ENCODE measurements around the gene GNG4.
"Not testable (repeated sequence)": the region's sequence is repeated elsewhere in the genome, so short reads cannot be mapped to it uniquely, and the experiment has no call there.

GNG4 gene

DNA sequence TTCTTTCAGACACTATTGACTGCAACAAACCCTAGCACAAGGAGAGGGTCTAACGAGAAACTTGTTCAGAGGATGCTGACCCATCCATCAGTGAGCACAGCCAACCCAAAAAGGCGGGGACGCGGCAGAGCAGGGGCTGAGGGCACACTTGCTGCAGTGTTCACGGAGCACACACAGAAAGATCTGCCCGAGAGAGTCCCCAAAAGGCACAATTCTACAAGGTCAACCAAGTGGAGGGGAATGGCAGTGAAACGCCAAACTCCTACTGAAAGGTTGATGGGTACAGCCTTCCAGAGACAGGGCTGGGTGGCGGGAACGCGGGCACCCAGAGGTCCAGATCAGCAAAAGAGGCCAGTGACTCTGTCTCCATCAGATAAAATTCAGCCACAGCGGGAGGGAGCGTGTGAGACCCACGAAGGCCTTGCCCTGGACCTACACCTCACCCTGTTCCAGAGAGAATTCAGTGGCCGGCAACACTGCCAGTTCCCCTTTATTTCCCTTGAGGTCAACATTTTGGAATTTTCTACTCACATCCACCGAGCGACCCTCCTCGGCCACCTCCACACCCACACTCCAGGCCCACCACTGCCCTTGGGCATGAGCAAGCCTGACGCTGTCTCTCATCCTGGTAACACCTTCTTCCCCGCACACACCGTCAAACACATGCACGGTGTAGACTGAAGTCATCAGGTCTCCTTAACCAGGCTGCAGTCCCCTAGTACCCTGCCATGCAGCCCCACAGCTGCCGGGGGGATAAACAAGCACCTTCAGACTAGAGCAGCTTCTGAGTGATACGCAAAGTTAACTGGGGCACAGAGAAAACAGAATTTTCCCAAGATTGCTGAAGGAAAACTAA is 5.5 kb downstream of the GNG4 start:
- DNase-seq (ENCODE audit: insufficient read length, low spot score), result no peak
- FAIRE-seq, result no peak
- no peak for TF ChIP-seq POLR2A (IDR thresholded peaks at IDR 0.05; ENCODE audit: low read depth, low read length)

- FAIRE-seq, result no peak
These were observed 6.6 kb downstream of the GNG4 start for GRCh38 chr1:235642943-235643371.

GRCh38 chr1:235642011-235642942 is 7.3 kb downstream of the GNG4 start:
- FAIRE-seq (no peak), DNase-seq (ENCODE audit: insufficient read length, low spot score) (peak; percentile 78)
- no peak for TF ChIP-seq POLR2A (IDR thresholded peaks at IDR 0.05; ENCODE audit: low read depth, low read length)

More at GRCh38 chr1:235642943-235643371, 6.6 kb downstream of the GNG4 start:
- no peak for DNase-seq (ENCODE audit: insufficient read length, low spot score)
- TF ChIP-seq POLR2A (IDR thresholded peaks at IDR 0.05; ENCODE audit: low read depth, low read length), result no peak

DNA sequence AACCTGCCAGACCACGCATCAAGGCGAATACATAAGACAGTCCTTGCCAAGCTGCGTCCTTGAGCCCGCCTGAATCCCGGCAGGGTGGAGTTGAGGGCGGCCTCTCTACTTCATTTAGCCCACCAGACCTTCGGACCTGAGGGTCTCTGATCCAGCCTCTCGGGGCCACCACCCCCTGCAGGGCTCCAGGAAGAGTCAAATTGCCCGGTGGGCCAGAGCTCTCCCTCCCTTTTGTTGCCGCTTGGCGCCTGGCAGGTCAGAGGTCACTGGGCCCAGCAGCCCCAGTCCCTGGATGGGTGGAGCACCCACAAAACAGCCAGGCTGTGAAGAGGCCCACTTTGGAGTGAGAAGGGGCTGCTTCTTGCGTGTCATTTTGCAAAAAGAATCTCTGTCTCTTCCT is 9.0 kb downstream of the GNG4 start:
- FAIRE-seq, result no peak
- no peak for DNase-seq (ENCODE audit: insufficient read length, low spot score)
- no peak for TF ChIP-seq POLR2A (IDR thresholded peaks at IDR 0.05; ENCODE audit: low read depth, low read length)

GRCh38 chr1:235639226-235640205 is 10.1 kb downstream of the GNG4 start:
- FAIRE-seq, result no peak
- DNase-seq (ENCODE audit: insufficient read length, low spot score), result no peak
- TF ChIP-seq POLR2A (IDR thresholded peaks at IDR 0.05; ENCODE audit: low read depth, low read length), result no peak

GRCh38 chr1:235638612-235639011 is 11.0 kb downstream of the GNG4 start:
- not testable (repeated sequence) for DNase-seq (ENCODE audit: insufficient read length, low spot score); FAIRE-seq

DNA sequence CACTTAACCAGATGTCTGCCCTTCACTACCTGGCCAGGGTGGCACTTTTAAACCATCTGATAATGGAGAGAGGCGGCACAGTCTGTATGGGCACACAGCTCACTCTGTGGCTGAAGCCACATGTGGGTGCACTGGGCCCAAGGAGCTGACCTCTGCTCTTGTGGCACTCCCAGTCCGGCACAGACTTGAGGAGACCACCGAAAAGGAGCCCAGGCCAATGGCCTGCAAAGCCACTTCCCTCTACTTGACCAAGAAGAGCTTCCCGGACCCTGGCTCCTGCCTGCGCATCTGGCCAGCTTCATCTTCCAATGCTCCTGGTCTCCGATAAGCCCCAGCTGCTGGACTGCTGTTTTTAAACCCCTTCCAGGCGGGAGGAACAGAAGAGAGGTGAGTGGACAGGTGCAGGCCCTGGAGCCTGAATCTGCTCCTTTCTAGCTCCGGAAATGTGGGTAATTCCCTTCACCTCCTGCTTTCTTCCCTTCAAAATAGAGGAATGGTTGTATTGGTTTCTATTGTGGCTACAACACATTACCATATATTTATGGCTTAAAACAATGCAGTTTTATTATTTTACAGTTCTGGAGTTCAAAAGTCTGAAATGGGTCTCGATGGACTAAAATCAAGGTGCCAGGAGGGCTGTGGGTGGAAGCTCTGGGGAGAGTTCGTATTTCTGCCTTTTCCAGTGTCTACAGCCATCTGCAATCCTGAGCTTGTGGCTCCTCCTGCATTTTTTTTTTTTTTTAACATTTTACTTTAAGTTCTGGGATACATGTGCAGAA is 11.6 kb downstream of the GNG4 start:
- DNase-seq (ENCODE audit: insufficient read length, low spot score) (no peak), FAIRE-seq (no peak)
- no peak for TF ChIP-seq POLR2A (IDR thresholded peaks at IDR 0.05; ENCODE audit: low read depth, low read length)

DNA sequence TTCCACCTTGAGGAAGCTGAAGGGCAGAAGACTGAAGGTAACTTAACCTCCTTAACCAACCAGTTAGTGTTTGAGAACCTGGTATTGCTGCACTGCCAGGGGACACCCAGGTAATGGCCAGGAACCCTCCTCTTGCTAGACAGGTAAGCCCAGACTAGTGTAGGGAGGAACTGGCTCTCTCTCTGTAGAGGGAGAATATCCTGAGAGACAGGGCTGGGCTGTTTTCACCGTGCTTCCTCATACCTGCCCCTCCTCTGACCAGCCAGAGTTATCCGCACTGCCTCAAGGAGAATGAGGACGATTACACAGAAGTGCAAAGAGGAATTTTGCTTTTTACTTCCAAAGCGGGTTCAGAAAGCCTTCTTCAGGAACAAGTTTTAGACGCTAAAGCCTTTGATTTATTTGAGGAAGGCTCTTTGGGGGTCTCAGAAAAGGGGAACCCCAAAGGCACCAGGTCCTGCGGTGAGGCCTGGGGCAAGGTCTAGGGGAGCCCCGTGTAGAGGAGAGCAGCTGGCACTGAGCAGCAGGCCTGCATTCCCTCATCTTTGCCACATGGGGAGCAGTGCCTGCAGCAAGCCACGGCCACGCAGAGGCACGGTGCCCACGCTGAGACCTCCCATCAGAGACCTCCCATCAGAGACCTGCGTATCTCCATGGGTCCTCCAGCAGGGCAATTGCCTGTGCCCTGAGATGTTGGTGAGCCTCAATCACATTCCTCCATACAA is 13.5 kb downstream of the GNG4 start:
- no peak for FAIRE-seq
- TF ChIP-seq POLR2A (IDR thresholded peaks at IDR 0.05; ENCODE audit: low read depth, low read length), result no peak

DNA sequence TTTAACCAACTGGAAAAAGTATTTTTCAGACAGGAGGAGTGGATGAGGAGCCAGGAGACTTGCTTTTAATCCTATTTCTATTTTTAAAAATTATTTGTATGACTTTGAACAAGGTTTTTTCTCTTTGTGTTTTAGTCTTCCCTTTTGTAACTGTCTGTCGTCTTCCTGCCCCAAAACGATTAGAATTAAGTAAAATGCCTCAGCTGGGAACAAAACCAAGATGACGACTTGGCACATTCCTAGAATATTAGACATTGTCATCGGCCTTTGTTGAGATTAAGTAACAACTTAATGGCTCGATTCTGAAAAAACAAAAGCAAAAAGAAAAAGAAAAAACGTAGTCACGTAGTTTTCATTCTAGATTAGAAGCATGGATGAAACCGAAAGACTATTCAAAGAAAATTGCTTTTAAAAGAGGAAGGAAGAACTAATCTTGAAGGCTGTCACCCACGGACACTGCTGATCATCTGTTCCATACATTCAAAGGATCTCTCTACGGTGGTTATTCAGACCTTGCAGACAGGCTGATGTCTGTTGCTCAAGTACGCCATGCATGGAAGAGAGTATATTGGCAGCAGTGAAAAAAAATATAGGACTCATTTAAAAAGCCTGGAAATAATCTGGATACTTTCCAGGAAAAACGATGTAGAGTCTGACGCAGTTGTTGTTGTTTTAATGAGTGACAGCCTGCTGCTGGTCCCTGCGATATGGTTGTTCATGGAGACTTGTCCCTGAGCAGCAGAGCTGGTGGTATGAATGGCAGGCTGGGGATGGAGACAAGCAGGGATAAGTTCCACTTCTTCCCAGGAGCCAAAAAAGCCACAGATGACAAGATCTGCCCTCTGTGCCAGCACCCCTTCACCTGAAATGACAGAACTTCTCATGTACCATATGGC is 16.8 kb downstream of the GNG4 start:
- TF ChIP-seq POLR2A (IDR thresholded peaks at IDR 0.05; ENCODE audit: low read depth, low read length), result no peak
- FAIRE-seq (no peak), DNase-seq (ENCODE audit: insufficient read length, low spot score) (peak; percentile 26)

More for the DNA sequence above, 13.5 kb downstream of the GNG4 start:
- no peak for DNase-seq (ENCODE audit: insufficient read length, low spot score)

GRCh38 chr1:235631816-235632215 is 17.8 kb downstream of the GNG4 start:
- DNase-seq (ENCODE audit: insufficient read length, low spot score) (no peak), FAIRE-seq (no peak)
- TF ChIP-seq POLR2A (IDR thresholded peaks at IDR 0.05; ENCODE audit: low read depth, low read length), result no peak

Data from H54 (cell line).